ENCODE data around the gene CFAP97D1.

CFAP97D1 gene

GRCh38 chr17:43834106-43834505, 53.9 kb downstream of the CFAP97D1 start:
- TF ChIP-seq CTCF (IDR thresholded peaks at IDR 0.05; ENCODE audit: low read depth, low read length, missing control alignments) = peak; percentile 6
- in situ Hi-C loops (cut with HindIII; ENCODE audit: low sequenced_read_pairs) = no loop called here
- H3K4me3 ChIP-seq (ENCODE audit: low read depth, low read length) = no peak overlapping the region
- no peak for DNase-seq (ENCODE audit: low read depth)
